ENCODE measurements around the gene MTMR11.

GRCh38 chr1:149916193-149916897 is 20.3 kb downstream of the MTMR11 start:
- TF ChIP-seq CTCF (IDR thresholded peaks at IDR 0.05) (no peak), EZH2 (IDR thresholded peaks at IDR 0.05; ENCODE audit: borderline replicate concordance, insufficient read depth, low read depth, low read length, poor library complexity, severe bottlenecking) (no peak)
